Measurements from ENCODE around the gene ARFGAP2. TPM values are rescaled to one million over a fixed set of nuclear protein-coding genes. Genes with fewer than 3 reads are reported as not detected.

The ARFGAP2 gene
- total and polyA plus RNA-seq, 7 donors = 46.8 to 185 (median 85.0) TPM

GRCh38 chr11:47127213-47127612 is 49.5 kb downstream of the ARFGAP2 start:
- no peaks in the 10 kb centered on the region for H3K36me3 ChIP-seq
- no peaks in the 10 kb centered on the region for H3K4me1 ChIP-seq
- no peak overlapping the region for H3K27ac ChIP-seq
- intact Hi-C loops (cut with DNase I) = no loop called here
- 17 to 71% methylated on average over 2 of the region's 2 CpGs for WGBS, 2 donors
- no peaks in the 10 kb centered on the region for H3K27me3 ChIP-seq
- no peaks in the 10 kb centered on the region for H3K9me3 ChIP-seq
- no peak overlapping the region for H3K4me3 ChIP-seq
- TF ChIP-seq EP300 (IDR thresholded peaks at IDR 0.05) (no peak), CTCF (IDR thresholded peaks at IDR 0.05) (no peak), POLR2A (IDR thresholded peaks at IDR 0.05) (no peak), POLR2AphosphoS5 (IDR thresholded peaks at IDR 0.05) (no peak)
- DNase-seq = no peak

GRCh38 chr11:47125083-47125482 is 51.6 kb downstream of the ARFGAP2 start:
- H3K27ac ChIP-seq = no peak overlapping the region
- H3K27me3 ChIP-seq = no peaks in the 10 kb centered on the region
- intact Hi-C loops (cut with DNase I) = no loop called here
- no peak for DNase-seq
- no peaks in the 10 kb centered on the region for H3K9me3 ChIP-seq
- WGBS, 2 donors = 80 to 84% methylated on average over 7 of the region's 7 CpGs
- no peak overlapping the region for H3K4me3 ChIP-seq
- no peak for TF ChIP-seq POLR2AphosphoS5 (IDR thresholded peaks at IDR 0.05)
- TF ChIP-seq CTCF (IDR thresholded peaks at IDR 0.05) = no peak
- no peak for TF ChIP-seq EP300 (IDR thresholded peaks at IDR 0.05)
- TF ChIP-seq POLR2A (IDR thresholded peaks at IDR 0.05) = no peak
- H3K4me1 ChIP-seq = no peaks in the 10 kb centered on the region
- H3K36me3 ChIP-seq = no peaks in the 10 kb centered on the region

GRCh38 chr11:47124675-47125074 is 52.0 kb downstream of the ARFGAP2 start:
- Histone ChIP-seq H3K9me3 (no peaks in the 10 kb centered on the region), H3K36me3 (no peaks in the 10 kb centered on the region), H3K4me1 (no peaks in the 10 kb centered on the region), H3K27ac (no peak overlapping the region), H3K4me3 (no peak overlapping the region), H3K27me3 (no peaks in the 10 kb centered on the region)
- no peak for TF ChIP-seq POLR2A (IDR thresholded peaks at IDR 0.05)
- no peak for TF ChIP-seq CTCF (IDR thresholded peaks at IDR 0.05)
- TF ChIP-seq EP300 (IDR thresholded peaks at IDR 0.05) = no peak
- no peak for TF ChIP-seq POLR2AphosphoS5 (IDR thresholded peaks at IDR 0.05)
- intact Hi-C loops (cut with DNase I) = no loop called here
- 62 to 80% methylated on average over 1 of the region's 1 CpG for WGBS, 2 donors
- no peak for DNase-seq

- 91 to 92% methylated on average over 2 of the region's 2 CpGs for WGBS, 2 donors
- H3K4me1 ChIP-seq = no peaks in the 10 kb centered on the region
- no peak for DNase-seq
- intact Hi-C loops (cut with DNase I) = no loop called here
- TF ChIP-seq CTCF (IDR thresholded peaks at IDR 0.05) (no peak), EP300 (IDR thresholded peaks at IDR 0.05) (no peak), POLR2AphosphoS5 (IDR thresholded peaks at IDR 0.05) (no peak), POLR2A (IDR thresholded peaks at IDR 0.05) (no peak)
- no peak overlapping the region for H3K27ac ChIP-seq
- H3K4me3 ChIP-seq = no peak overlapping the region
- no peaks in the 10 kb centered on the region for H3K27me3 ChIP-seq
- H3K36me3 ChIP-seq = no peaks in the 10 kb centered on the region
- no peaks in the 10 kb centered on the region for H3K9me3 ChIP-seq
These were observed 53.6 kb downstream of the ARFGAP2 start for GRCh38 chr11:47123094-47123493.

- no peaks in the 10 kb centered on the region for H3K27me3 ChIP-seq
- no peak overlapping the region for H3K27ac ChIP-seq
- no peaks in the 10 kb centered on the region for H3K9me3 ChIP-seq
- TF ChIP-seq CTCF (IDR thresholded peaks at IDR 0.05) (no peak), POLR2A (IDR thresholded peaks at IDR 0.05) (no peak), EP300 (IDR thresholded peaks at IDR 0.05) (no peak), POLR2AphosphoS5 (IDR thresholded peaks at IDR 0.05) (no peak)
- intact Hi-C loops (cut with DNase I) = no loop called here
- no peaks in the 10 kb centered on the region for H3K4me1 ChIP-seq
- H3K4me3 ChIP-seq = no peak overlapping the region
- 24 to 75% methylated on average over 2 of the region's 2 CpGs for WGBS, 2 donors
- no peaks in the 10 kb centered on the region for H3K36me3 ChIP-seq
- no peak for DNase-seq
These were observed 54.9 kb downstream of the ARFGAP2 start for GRCh38 chr11:47121731-47122130.
